Measurements from ENCODE around the gene AIDA. TPM values are rescaled to one million over a fixed set of nuclear protein-coding genes. Genes with fewer than 3 reads are reported as not detected.
A peak's percentile ranks its signal among the peaks of the same experiment; 100 is the strongest.

Gene AIDA
- total RNA-seq, 1 experiment from 2014 or later: 57.0 TPM

DNA sequence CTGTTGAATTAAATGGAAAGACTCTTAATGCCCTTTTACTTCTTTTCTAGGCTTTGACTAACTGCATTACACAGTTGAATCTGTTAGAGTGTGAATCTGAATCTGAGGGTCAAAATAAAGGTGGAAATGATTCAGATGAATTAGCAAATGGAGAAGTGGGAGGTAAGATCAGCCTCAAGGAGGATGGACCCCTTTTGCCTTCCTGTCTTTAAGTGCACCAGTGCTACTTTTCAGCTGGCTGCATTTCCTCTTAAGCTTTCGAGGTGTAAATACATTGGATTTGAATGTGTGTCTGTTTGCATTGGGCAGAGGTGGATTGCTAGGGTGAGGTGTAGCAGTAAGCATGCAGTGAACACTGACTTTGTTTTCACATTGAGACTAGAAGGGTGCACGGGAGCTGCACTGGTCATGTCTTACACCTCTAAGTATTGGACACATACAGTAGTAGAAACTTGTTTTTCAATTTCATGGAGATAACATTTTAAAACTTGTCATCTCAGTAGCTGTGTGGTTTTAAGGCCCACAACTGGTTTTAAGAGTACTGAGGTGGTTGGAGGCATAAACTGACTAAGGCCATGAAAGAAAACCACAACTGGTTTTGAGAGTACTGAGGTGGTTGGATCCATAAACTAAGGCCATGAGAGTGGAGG, 59.0 kb downstream of the AIDA start:
- DNase-seq (ENCODE audit: extremely low read depth, low read depth): no peak

GRCh38 chr1:222652676-222653075, 59.6 kb downstream of the AIDA start:
- DNase-seq (ENCODE audit: extremely low read depth, low read depth): no peak

DNA sequence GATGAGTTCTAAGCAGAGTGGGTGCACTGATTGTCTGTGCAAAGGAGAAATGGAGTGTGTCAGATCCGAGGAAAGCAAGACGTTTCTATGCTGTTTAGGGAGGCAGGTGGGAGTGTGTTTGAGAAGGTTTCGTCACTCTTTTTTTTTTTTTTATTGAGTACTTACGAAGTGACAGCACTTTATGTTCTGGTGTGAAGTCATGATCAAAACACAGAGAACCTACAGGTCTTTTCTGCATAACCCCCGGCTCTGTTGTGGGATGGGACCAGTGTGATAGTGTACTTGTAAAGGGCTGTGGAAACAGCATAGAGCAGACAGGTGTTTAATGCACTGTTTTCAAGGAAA, 67.7 kb downstream of the AIDA start:
- no peak for DNase-seq (ENCODE audit: extremely low read depth, low read depth)

- DNase-seq (ENCODE audit: extremely low read depth, low read depth): peak; percentile 99
Measured at GRCh38 chr1:222643938-222644635, 68.2 kb downstream of the AIDA start.

DNA sequence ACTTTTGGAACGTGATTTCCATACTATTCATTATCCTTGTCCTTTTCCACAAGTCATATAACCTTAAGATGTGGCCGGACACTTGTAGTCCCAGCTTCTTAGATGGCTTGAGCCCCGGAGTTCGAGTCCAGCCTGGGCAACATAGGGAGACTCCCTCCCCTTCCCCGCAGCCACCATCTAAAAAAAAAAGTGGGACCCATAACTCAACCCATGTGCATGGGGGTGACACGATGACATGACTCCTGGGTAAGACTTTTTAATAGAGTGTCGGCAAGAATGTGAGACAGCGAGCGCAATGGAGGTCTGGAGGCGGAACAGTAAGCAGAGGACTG, 68.7 kb downstream of the AIDA start:
- peak; percentile 33 for DNase-seq (ENCODE audit: extremely low read depth, low read depth)

DNA sequence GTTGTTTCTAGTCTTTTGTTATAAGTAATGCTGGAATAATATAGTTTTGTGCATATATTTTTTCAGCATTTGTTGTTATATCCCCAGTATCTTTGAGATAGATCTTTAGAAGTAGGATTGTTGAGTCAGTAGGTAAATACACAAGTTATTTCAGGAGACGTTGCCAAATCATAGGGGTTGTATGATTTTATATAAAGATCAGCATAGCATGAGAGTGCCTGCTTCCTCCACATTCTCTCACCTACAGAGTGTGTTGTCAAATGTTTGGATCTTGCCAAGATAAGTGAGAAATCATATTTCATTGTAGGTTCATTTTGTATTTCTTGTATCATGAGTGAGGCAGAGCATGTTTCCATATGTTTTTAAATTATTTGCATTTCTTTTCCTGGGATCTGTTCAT, 69.8 kb downstream of the AIDA start:
- no peak for DNase-seq (ENCODE audit: extremely low read depth, low read depth)

GRCh38 chr1:222641269-222641948, 70.9 kb downstream of the AIDA start:
- DNase-seq (ENCODE audit: extremely low read depth, low read depth): no peak

DNA sequence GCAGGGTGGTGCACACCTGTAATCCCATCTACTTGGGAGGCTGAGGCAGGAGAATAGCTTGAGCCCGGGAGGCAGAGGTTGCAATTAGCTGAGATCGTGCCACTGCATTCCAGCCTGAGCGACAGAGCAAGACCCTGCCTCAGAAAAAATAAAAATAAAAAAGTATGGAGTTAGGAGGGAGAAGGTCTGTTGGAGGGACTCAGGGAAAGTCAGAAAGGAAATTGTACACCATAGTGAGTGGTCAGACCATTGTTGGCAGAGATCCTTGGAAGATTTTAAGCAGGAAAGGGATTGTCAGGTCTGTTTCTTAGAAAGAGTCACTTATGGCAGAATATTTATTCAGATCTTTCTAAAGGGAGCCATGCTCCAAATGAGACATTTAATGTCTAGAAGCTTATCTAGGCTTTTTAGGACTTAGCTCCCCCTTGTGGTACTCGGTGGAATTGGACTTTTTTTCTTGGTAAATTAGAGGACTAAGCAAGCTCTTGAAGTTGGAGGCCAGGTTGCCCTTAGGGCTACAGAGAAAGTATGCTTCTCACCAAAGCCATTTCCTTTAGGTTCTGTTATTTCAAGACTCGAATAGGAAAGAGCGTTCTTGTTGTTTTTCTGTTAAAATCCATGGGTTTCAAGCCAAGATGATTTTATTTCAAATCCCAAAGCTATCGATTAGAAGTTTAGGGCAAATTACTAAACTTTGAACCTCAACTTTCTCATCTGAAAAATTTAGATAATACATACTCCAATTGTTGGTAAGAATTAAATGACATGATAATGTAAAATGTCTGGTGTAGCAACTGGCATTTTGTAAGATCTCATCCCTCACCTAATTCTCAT, 77.9 kb downstream of the AIDA start:
- peak; percentile 94 for DNase-seq (ENCODE audit: extremely low read depth, low read depth)

DNA sequence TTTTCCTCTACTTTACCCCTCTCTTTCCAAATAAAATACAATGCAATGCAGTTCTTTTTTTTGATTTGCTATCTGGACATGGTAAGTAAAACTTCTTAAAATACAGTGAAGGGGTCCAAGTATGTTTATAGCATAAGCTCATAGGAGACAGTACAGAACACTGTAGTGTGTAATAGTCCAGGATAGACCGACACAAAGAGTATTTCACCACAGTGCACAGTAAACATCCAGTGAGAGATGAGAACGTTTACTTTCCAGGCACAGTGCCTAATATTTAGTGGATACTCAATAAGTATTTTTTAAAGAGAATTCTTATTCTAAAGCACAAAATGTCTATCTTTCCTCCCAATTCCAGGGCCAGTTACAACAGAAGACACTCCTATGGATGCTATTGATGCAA, 79.5 kb downstream of the AIDA start:
- DNase-seq (ENCODE audit: extremely low read depth, low read depth): no peak

- no peak for DNase-seq (ENCODE audit: extremely low read depth, low read depth)
Measured at GRCh38 chr1:222631611-222632208, 80.6 kb downstream of the AIDA start.

- DNase-seq (ENCODE audit: extremely low read depth, low read depth): no peak
Measured at GRCh38 chr1:222629921-222630535, 82.3 kb downstream of the AIDA start.

DNA sequence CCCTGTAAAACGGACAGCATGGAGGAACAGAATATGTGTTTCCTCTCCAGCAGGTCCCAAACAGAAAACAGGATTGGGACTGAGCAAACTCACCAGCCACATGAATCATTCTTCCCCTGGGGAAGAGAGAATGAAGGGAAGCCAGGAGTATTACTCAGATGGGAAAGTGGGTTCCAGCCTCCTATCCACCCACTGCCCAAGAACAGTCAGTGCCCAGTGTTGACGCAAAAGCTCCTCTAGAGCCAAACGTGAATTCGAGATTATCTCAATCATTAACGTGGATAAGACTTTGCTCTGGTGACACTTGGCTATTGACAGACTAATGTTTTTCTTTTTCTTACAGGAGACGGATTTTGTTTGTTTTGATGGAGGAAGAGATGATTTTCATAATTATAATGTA, 85.1 kb downstream of the AIDA start:
- no peak for DNase-seq (ENCODE audit: extremely low read depth, low read depth)

DNA sequence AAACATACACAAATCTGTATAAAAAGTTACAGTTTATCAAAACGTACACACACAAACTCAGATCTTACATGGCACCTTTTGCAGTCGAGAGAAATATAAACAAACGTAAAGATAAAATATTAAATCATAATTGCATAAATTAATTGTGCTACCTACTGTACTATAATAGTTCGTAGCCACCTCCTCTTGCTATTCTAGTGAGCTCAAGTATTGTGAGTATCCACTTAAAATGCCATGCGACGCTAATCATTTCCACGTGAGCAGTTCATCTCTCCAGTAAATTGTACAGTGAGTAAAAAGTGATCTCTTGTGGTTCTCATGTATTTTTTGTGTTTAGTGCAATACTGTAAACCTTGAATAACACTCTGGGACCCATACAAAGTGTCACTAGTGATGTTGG, 88.1 kb downstream of the AIDA start:
- no peak for DNase-seq (ENCODE audit: extremely low read depth, low read depth)

GRCh38 chr1:222623458-222623857, 88.8 kb downstream of the AIDA start:
- DNase-seq (ENCODE audit: extremely low read depth, low read depth): no peak

DNA sequence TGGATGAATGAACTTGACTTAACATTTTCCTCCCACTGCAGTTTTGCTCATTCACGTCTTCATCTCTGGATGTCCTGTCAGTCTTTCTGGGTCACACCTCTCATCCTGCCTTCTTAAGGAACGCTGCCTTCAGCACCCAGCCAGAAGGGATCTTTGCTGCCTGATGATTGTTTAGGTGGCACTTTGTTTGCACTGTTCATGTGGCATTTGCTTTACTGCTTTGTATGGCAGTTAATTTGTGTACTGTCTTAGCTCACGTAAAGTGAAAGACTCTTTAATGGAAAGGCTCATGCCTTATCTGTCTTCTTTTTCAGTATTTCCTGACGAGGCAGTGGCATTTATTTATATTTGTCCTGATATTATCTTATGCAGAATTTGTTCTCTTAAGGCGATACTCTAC, 89.5 kb downstream of the AIDA start:
- DNase-seq (ENCODE audit: extremely low read depth, low read depth): no peak

GRCh38 chr1:222620566-222620965, 91.7 kb downstream of the AIDA start:
- no peak for DNase-seq (ENCODE audit: extremely low read depth, low read depth)

- no peak for DNase-seq (ENCODE audit: extremely low read depth, low read depth)
Measured at GRCh38 chr1:222618880-222619596, 93.3 kb downstream of the AIDA start.

All from NCI-H460 (cell line).